HepG2 (cell line): ENCODE data around the gene ZBTB20.

Experiments used
- BRD4 ChIP-seq: sonication (generic); formaldehyde crosslinking; IDR thresholded peaks from 2 replicates; pipeline ENCODE4 v1.4.0; 2020; ENCODE audit warnings: missing genetic modification reagents
- FOXK1 ChIP-seq: sonication (generic); formaldehyde crosslinking; IDR thresholded peaks from 2 replicates; pipeline ENCODE4 v1.4.0; 2020; ENCODE audit warnings: low read depth, missing genetic modification reagents, borderline replicate concordance
- JUND ChIP-seq: sonication (generic); formaldehyde crosslinking; IDR thresholded peaks from 2 replicates; pipeline ENCODE4 v1.8.0; 2022; ENCODE audit warnings: mild to moderate bottlenecking, missing genetic modification reagents
- MED1 ChIP-seq: sonication (generic); formaldehyde crosslinking; IDR thresholded peaks from 2 replicates; pipeline ENCODE4 v1.4.0; 2020; ENCODE audit warnings: missing genetic modification reagents
- POLR2A ChIP-seq, 2 experiments: IDR thresholded peaks; 2 replicates each; pipeline ENCODE4 v1.6.1; 2011; ENCODE audit warnings: low read depth in 2 of 2, low read length in 2 of 2, mild to moderate bottlenecking in 1 of 2, moderate library complexity in 1 of 2; ENCODE audit not compliant: insufficient read depth in 1 of 2
- POLR2AphosphoS5 ChIP-seq: IDR thresholded peaks from 2 replicates; pipeline ENCODE4 v1.6.1; 2012; ENCODE audit warnings: low read depth, low read length
- SMC3 ChIP-seq: IDR thresholded peaks from 2 replicates; pipeline ENCODE4 v1.6.1; 2011; ENCODE audit warnings: low read length, improper control_type of control experiment
- SP2 ChIP-seq: sonication (generic); formaldehyde crosslinking; IDR thresholded peaks from 2 replicates; pipeline ENCODE4 v1.5.1; 2020; ENCODE audit warnings: mild to moderate bottlenecking, missing genetic modification reagents
- TCF7L2 ChIP-seq: IDR thresholded peaks from 2 replicates; pipeline ENCODE4 v1.6.1; 2011; ENCODE audit warnings: mild to moderate bottlenecking, low read depth, low read length, moderate library complexity
- ZNF326 ChIP-seq: sonication (generic); formaldehyde crosslinking; IDR thresholded peaks from 2 replicates; pipeline ENCODE4 v1.4.0; 2020; ENCODE audit warnings: missing genetic modification reagents, borderline replicate concordance
- ZNF331 ChIP-seq: sonication (generic); formaldehyde crosslinking; IDR thresholded peaks from 2 replicates; pipeline ENCODE4 v1.4.0; 2020; ENCODE audit warnings: missing genetic modification reagents
- TF ChIP-seq, protein P1 (sequence below): sonication (generic); formaldehyde crosslinking; IDR thresholded peaks from 2 replicates; pipeline ENCODE4 v1.5.0; 2020; ENCODE audit warnings: mild to moderate bottlenecking, missing genetic modification reagents, moderate library complexity
- TF ChIP-seq, protein P2 (sequence below), 2 experiments: IDR thresholded peaks; 2 replicates each; pipeline ENCODE4 v1.6.1; 2011 to 2012; ENCODE audit warnings: low read length in 2 of 2, borderline replicate concordance in 1 of 2, low read depth in 1 of 2, mild to moderate bottlenecking in 1 of 2, moderate library complexity in 1 of 2

DNA sequence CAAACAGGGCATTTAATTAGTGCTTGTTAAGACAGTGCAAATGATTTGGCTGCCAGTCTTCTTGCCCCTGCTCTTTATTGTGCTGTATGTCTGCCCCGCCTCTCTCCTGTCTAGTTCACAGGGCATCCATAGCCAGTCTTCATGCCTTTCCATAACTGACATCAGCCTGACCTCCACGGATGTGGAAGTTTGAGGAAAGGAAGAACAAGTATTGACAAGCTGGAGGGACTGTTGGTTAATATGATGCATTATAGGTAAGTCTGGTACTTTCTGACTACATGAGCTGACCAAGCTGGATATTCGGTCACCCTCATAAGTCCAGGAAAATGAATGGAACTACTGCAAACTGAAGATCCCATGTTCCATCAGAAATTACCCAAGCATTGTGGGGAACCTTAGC is 527.3 kb downstream of the ZBTB20 start:
- TF ChIP-seq SP2 (CRISPR knock-in tag) (no peak), ZNF326 (no peak), POLR2A (IDR thresholded peaks at IDR 0.05; ENCODE audit: insufficient read depth in 1 of 2, low read depth in 2 of 2, low read length in 2 of 2) (no peak), JUND (CRISPR knock-in tag) (no peak), ZNF331 (CRISPR knock-in tag) (no peak), MED1 (CRISPR knock-in tag) (no peak), TCF7L2 (no peak), POLR2AphosphoS5 (no peak), SMC3 (no peak), FOXK1 (no peak), BRD4 (CRISPR knock-in tag) (no peak)
- TF ChIP-seq, protein P1, sequence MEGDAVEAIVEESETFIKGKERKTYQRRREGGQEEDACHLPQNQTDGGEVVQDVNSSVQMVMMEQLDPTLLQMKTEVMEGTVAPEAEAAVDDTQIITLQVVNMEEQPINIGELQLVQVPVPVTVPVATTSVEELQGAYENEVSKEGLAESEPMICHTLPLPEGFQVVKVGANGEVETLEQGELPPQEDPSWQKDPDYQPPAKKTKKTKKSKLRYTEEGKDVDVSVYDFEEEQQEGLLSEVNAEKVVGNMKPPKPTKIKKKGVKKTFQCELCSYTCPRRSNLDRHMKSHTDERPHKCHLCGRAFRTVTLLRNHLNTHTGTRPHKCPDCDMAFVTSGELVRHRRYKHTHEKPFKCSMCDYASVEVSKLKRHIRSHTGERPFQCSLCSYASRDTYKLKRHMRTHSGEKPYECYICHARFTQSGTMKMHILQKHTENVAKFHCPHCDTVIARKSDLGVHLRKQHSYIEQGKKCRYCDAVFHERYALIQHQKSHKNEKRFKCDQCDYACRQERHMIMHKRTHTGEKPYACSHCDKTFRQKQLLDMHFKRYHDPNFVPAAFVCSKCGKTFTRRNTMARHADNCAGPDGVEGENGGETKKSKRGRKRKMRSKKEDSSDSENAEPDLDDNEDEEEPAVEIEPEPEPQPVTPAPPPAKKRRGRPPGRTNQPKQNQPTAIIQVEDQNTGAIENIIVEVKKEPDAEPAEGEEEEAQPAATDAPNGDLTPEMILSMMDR: no peak
- TF ChIP-seq, protein P2, sequence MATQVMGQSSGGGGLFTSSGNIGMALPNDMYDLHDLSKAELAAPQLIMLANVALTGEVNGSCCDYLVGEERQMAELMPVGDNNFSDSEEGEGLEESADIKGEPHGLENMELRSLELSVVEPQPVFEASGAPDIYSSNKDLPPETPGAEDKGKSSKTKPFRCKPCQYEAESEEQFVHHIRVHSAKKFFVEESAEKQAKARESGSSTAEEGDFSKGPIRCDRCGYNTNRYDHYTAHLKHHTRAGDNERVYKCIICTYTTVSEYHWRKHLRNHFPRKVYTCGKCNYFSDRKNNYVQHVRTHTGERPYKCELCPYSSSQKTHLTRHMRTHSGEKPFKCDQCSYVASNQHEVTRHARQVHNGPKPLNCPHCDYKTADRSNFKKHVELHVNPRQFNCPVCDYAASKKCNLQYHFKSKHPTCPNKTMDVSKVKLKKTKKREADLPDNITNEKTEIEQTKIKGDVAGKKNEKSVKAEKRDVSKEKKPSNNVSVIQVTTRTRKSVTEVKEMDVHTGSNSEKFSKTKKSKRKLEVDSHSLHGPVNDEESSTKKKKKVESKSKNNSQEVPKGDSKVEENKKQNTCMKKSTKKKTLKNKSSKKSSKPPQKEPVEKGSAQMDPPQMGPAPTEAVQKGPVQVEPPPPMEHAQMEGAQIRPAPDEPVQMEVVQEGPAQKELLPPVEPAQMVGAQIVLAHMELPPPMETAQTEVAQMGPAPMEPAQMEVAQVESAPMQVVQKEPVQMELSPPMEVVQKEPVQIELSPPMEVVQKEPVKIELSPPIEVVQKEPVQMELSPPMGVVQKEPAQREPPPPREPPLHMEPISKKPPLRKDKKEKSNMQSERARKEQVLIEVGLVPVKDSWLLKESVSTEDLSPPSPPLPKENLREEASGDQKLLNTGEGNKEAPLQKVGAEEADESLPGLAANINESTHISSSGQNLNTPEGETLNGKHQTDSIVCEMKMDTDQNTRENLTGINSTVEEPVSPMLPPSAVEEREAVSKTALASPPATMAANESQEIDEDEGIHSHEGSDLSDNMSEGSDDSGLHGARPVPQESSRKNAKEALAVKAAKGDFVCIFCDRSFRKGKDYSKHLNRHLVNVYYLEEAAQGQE (IDR thresholded peaks at IDR 0.05; ENCODE audit: borderline replicate concordance in 1 of 2, low read depth in 1 of 2, low read length in 2 of 2): no peak
